Right lobe of liver (tissue), 6 donors: ENCODE measurements around the gene TBC1D13. TPM values are rescaled to one million over a fixed set of nuclear protein-coding genes. Genes with fewer than 3 reads are reported as not detected.
"Not testable (repeated sequence)": the region's sequence is repeated elsewhere in the genome, so short reads cannot be mapped to it uniquely, and the experiment has no call there.

Experiments used
- ATAC-seq, 4 donors: fragments of 200-7000 bp; cut with Tn5 transposase; one replicate each; pipeline ENCODE4 v1.9.1; 2020; ENCODE audit warnings: mild to moderate bottlenecking in 4 of 4, moderate library complexity in 4 of 4
- DNase-seq, 3 donors: peaks; one replicate each; pipeline ENCODE4 v3.0.0-alpha.2; 2020
- H3K27ac ChIP-seq, 3 donors: fragments of 200-600 bp; one replicate each; pipeline ENCODE4 v1.8.0; 2022
- H3K27me3 ChIP-seq, 2 donors: fragments of 200-600 bp; one replicate each; pipeline ENCODE4 v1.8.0; 2022
- H3K36me3 ChIP-seq, 4 donors: fragments of 200-600 bp; sonication (generic) in 1 of 4; one replicate each; pipeline versions ENCODE4 v1.5.1 to v1.8.0; 2017 to 2022; ENCODE audit warnings: control low read depth in 1 of 4
- H3K4me1 ChIP-seq, 4 donors: fragments of 200-600 bp; sonication (generic) in 1 of 4; one replicate each; pipeline versions ENCODE4 v1.5.1 to v1.8.0; 2017 to 2022; ENCODE audit warnings: control low read depth in 1 of 4
- H3K4me3 ChIP-seq, 3 donors: fragments of 200-600 bp; one replicate each; pipeline ENCODE4 v1.8.0; 2022
- H3K9me3 ChIP-seq, 4 donors: fragments of 200-600 bp; sonication (generic) in 1 of 4; one replicate each; pipeline versions ENCODE4 v1.5.1 to v1.8.0; 2017 to 2022; ENCODE audit warnings: control low read depth in 1 of 4
- POLR2A ChIP-seq: fragments of 450-650 bp; IDR thresholded peaks from one replicate; pipeline ENCODE4 v1.6.1; 2017; ENCODE audit warnings: antibody characterized with exemption, mild to moderate bottlenecking
- WGBS: methylation state at CpG from one replicate; pipeline ENCODE4 v1.1.6; 2018; ENCODE audit warnings: low coverage, low lambda C conversion rate; ENCODE audit not compliant: insufficient coverage; ENCODE audit errors: missing lambda C conversion rate; 5-methylcytosine and 5-hydroxymethylcytosine counted together
- intact Hi-C, 2 donors: fragments of 100-400 bp; cut with DNase I; formaldehyde crosslinking; loops; one replicate each; pipeline versions ENCODE4 v1.11.2 to v1.14.1; 2022
- total RNA-seq, 6 experiments: library from RNA; depleted of rRNA in 2 of 6; stranded (reverse); fragments of >200 nt in 2 of 6; fragmentation: NEBNext Ultra II Directional in 3 of 6; extraction: Animal tissue kit (Norgen Biotek cat#: 25700) in 3 of 6; gene quantifications; one replicate each; pipeline versions ENCODE4 v1.1.0 to v1.2.4, GENCODE V29; 2016 to 2023
- TF ChIP-seq, protein P1 (sequence below), 4 donors: fragments of 200-600 bp in 3 of 4; fragments of 450-650 bp in 1 of 4; IDR thresholded peaks; one replicate each; pipeline versions ENCODE4 v1.5.1 to v1.8.0; 2016 to 2022; ENCODE audit warnings: antibody characterized with exemption in 4 of 4, mild to moderate bottlenecking in 2 of 4
- donor health status: DM: no; HTN: yes; CAD: no.
- donor health status: DM: no; HTN: no; CAD: no.
- donor health status: DM: no; HTN: no; CAD: no.
- donor health status: DM: no; HTN: yes; CAD: no.
- donor health status: DM: no; HTN: yes; CAD: no.

The TBC1D13 gene
- total RNA-seq, 6 experiments from 2014 or later = 7.3 to 16.0 (median 12.6) TPM

- Histone ChIP-seq H3K27ac (peak overlapping the region; percentile 88 to 92 (median 92)), H3K9me3 (no peaks in the 10 kb centered on the region), H3K27me3 (no peaks in the 10 kb centered on the region), H3K4me1 (peaks cover 0 to 14% (median 6%) of the 10 kb centered on the region in 4 donors), H3K36me3 (no peaks in the 10 kb centered on the region), H3K4me3 (peak overlapping the region; percentile 85 to 93 (median 91))
- 0% methylated on average over 20 of the region's 28 CpGs for WGBS
- DNase-seq (no peak), ATAC-seq (peak; percentile 44 to 62 (median 50))
- TF ChIP-seq, protein P1, sequence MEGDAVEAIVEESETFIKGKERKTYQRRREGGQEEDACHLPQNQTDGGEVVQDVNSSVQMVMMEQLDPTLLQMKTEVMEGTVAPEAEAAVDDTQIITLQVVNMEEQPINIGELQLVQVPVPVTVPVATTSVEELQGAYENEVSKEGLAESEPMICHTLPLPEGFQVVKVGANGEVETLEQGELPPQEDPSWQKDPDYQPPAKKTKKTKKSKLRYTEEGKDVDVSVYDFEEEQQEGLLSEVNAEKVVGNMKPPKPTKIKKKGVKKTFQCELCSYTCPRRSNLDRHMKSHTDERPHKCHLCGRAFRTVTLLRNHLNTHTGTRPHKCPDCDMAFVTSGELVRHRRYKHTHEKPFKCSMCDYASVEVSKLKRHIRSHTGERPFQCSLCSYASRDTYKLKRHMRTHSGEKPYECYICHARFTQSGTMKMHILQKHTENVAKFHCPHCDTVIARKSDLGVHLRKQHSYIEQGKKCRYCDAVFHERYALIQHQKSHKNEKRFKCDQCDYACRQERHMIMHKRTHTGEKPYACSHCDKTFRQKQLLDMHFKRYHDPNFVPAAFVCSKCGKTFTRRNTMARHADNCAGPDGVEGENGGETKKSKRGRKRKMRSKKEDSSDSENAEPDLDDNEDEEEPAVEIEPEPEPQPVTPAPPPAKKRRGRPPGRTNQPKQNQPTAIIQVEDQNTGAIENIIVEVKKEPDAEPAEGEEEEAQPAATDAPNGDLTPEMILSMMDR (IDR thresholded peaks at IDR 0.05) = no peak
- no peak for TF ChIP-seq POLR2A
- intact Hi-C loops = no loop called here
Observed at GRCh38 chr9:128771094-128771721, 15.8 kb upstream of the TBC1D13 start.

GRCh38 chr9:128771745-128772519 is 15.1 kb upstream of the TBC1D13 start, which contains the start of gene ZER1:
TSS of gene ZER1 (minus strand) at chr9:128771927. CDS start at chr9:128755565, 16,362 bp downstream.
- WGBS = 5% methylated on average over 15 of the region's 72 CpGs
- H3K36me3 ChIP-seq = no peaks in the 10 kb centered on the region
- TF ChIP-seq, protein P1 (IDR thresholded peaks at IDR 0.05) = no peak
- TF ChIP-seq POLR2A = peak; percentile 80
- H3K27ac ChIP-seq = peak within 1 kb of the TSS; percentile 88 to 92 (median 92)
- no peaks in the 10 kb centered on the region for H3K27me3 ChIP-seq
- ATAC-seq (peak; percentile 96 to 99 (median 98)), DNase-seq (peak; percentile 96)
- no peaks in the 10 kb centered on the region for H3K9me3 ChIP-seq
- intact Hi-C loops = no loop called here
- peak within 1 kb of the TSS; percentile 85 to 93 (median 91) for H3K4me3 ChIP-seq
- H3K4me1 ChIP-seq = peaks cover 0 to 9% (median 4%) of the 10 kb centered on the region in 4 donors

DNA sequence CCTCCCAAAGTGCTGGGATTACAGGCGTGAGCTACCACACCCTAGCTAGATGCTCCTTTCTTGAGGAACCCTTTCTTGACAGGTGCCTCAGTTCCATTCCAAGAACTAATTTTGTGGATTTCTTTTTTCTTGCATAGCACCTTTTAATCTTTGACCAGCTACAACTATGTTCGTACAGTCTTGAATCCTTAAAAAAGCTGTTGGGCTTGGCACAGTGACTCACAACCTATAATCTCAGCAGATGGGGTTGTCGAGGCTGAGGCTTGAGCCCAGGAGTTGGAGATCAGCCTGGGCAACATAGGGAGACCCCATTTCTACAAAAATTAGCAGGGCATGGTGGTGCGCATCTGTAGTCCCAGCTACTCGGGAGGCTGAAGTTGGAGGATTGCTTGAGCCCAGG is 14.0 kb upstream of the TBC1D13 start:
- WGBS = 94% methylated on average over 4 of the region's 5 CpGs
- no peak for DNase-seq

DNA sequence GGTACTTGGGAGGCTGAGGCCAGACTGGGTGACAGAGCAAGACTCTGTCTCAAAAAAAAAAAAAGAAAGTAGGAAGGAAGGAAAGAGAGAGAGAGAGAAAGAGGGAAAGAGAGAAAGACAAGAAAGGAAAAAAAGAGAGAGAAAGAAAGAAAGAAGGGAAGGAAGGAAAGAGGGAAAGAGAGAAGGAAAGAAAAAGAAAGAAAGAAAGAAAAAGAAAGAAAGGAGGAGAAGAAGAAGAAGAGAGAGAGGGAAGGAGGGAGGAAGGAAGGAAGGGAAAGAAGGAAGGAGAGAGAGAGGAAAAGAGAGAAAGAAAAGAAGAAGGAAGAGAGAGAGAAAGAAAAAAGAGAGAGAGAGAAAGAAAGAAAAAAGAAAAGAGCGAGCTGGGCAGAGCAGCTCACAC is 12.2 kb upstream of the TBC1D13 start:
- 100% methylated on average over 1 of the region's 1 CpG for WGBS
- Histone ChIP-seq H3K4me3 (no peak overlapping the region), H3K27me3 (no peaks in the 10 kb centered on the region), H3K36me3 (no peaks in the 10 kb centered on the region), H3K27ac (no peak overlapping the region), H3K4me1 (peaks cover 0 to 9% (median 4%) of the 10 kb centered on the region in 4 donors), H3K9me3 (no peaks in the 10 kb centered on the region)
- TF ChIP-seq, protein P1 (IDR thresholded peaks at IDR 0.05) = no peak
- TF ChIP-seq POLR2A = no peak
- ATAC-seq (no peak), DNase-seq (no peak)
- intact Hi-C loops = no loop called here

More for the DNA sequence above, 14.0 kb upstream of the TBC1D13 start:
- peaks cover 0 to 9% (median 4%) of the 10 kb centered on the region in 4 donors for H3K4me1 ChIP-seq
- H3K9me3 ChIP-seq = no peaks in the 10 kb centered on the region
- ATAC-seq = no peak
- TF ChIP-seq POLR2A = no peak
- TF ChIP-seq, protein P1 (IDR thresholded peaks at IDR 0.05) = no peak
- H3K36me3 ChIP-seq = no peaks in the 10 kb centered on the region
- intact Hi-C loops = no loop called here
- no peak overlapping the region for H3K4me3 ChIP-seq
- no peak overlapping the region for H3K27ac ChIP-seq
- no peaks in the 10 kb centered on the region for H3K27me3 ChIP-seq

DNA sequence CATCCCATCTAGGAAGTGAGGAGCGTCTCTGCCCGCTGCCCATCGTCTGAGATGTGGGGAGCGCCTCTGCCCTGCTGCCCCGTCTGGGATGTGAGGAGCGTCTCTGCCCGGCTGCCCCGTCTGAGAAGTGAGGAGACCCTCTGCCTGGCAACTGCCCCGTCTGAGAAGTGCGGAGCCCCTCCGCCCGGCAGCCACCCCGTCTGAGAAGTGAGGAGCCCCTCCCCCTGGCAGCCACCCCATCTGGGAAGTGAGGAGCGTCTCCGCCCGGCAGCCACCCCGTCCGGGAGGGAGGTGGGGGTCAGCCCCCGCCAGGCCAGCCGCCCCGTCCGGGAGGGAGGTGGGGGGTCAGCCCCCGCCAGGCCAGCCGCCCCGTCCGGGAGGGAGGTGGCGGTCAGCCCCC is 7.0 kb upstream of the TBC1D13 start:
- H3K27me3 ChIP-seq, intact Hi-C loops, H3K27ac ChIP-seq, H3K9me3 ChIP-seq, H3K36me3 ChIP-seq, DNase-seq, H3K4me1 ChIP-seq, H3K4me3 ChIP-seq, ATAC-seq: not testable (repeated sequence)
- no CpG with 5 or more reads among the region's 27 CpGs for WGBS
